Fibroblast of lung (primary cell): ENCODE data around the gene SMTNL1. TPM values are rescaled to one million over a fixed set of nuclear protein-coding genes. Genes with fewer than 3 reads are reported as not detected.

Experiments used
- DNase-seq, 2 donors: peaks; one replicate each; pipeline versions ENCODE4 v3.0.0 to v3.0.0-alpha.2; 2010; ENCODE audit warnings: low read depth in 2 of 2
- H2AFZ ChIP-seq: 2 replicates; pipeline ENCODE4 v1.5.1; 2012; ENCODE audit warnings: low read length, control low read depth, inconsistent platforms
- H3K27ac ChIP-seq: 2 replicates; pipeline ENCODE4 v1.5.1; 2011; ENCODE audit warnings: low read length, control low read depth; ENCODE audit not compliant: insufficient read depth
- H3K27me3 ChIP-seq: 2 replicates; pipeline ENCODE4 v1.5.1; 2011; ENCODE audit warnings: mild to moderate bottlenecking, low read length; ENCODE audit not compliant: control insufficient read depth, insufficient read depth
- H3K36me3 ChIP-seq: 2 replicates; pipeline ENCODE4 v1.5.1; 2011; ENCODE audit warnings: low read length; ENCODE audit not compliant: control insufficient read depth, insufficient read depth
- H3K4me1 ChIP-seq: 2 replicates; pipeline ENCODE4 v1.5.1; 2011; ENCODE audit warnings: low read length; ENCODE audit not compliant: control insufficient read depth, insufficient read depth; ENCODE audit errors: extremely low read depth
- H3K4me2 ChIP-seq: 2 replicates; pipeline ENCODE4 v1.5.1; 2011; ENCODE audit warnings: low read length, control low read depth; ENCODE audit not compliant: insufficient read depth; ENCODE audit errors: extremely low read depth
- H3K4me3 ChIP-seq, 4 experiments: fragments of 200-600 bp in 1 of 4; sonication (generic) in 1 of 4; replicated peaks in 1 of 4; 2 replicates each; pipeline ENCODE4 v1.5.1; 2011 to 2016; ENCODE audit warnings: low read length in 4 of 4, low read depth in 3 of 4, mild to moderate bottlenecking in 3 of 4, control low read depth in 2 of 4, inconsistent platforms in 1 of 4, mixed read lengths in 1 of 4; ENCODE audit not compliant: insufficient read depth in 1 of 4; ENCODE audit errors: control extremely low read depth in 1 of 4
- H3K79me2 ChIP-seq: 2 replicates; pipeline ENCODE4 v1.5.1; 2012; ENCODE audit warnings: mild to moderate bottlenecking, low read length, inconsistent platforms; ENCODE audit not compliant: control insufficient read depth, insufficient read depth
- H3K9ac ChIP-seq: 2 replicates; pipeline ENCODE4 v1.5.1; 2011; ENCODE audit warnings: mild to moderate bottlenecking, low read length, control low read depth; ENCODE audit not compliant: insufficient read depth
- H3K9me3 ChIP-seq: 2 replicates; pipeline ENCODE4 v1.5.1; 2012; ENCODE audit warnings: low read depth, low read length; ENCODE audit not compliant: control insufficient read depth, insufficient read depth
- H4K20me1 ChIP-seq: 2 replicates; pipeline ENCODE4 v1.5.1; 2011; ENCODE audit warnings: low read length; ENCODE audit not compliant: control insufficient read depth, insufficient read depth; ENCODE audit errors: extremely low read depth
- CTCF ChIP-seq, 2 donors: IDR thresholded peaks in 1 of 2; conservative IDR thresholded peaks in 1 of 2; 1 replicate in 1 of 2; 2 replicates in 1 of 2; pipeline ENCODE4 v1.5.1; 2011 to 2012; ENCODE audit warnings: low read length in 2 of 2, control low read depth in 1 of 2, inconsistent platforms in 1 of 2, low read depth in 1 of 2, mild to moderate bottlenecking in 1 of 2
- EZH2 ChIP-seq: IDR thresholded peaks from 2 replicates; pipeline ENCODE4 v1.5.1; 2012; ENCODE audit warnings: low read length, control low read depth, mild to moderate bottlenecking; ENCODE audit errors: missing control alignments
- polyA plus RNA-seq, 2 donors: library from polyadenylated mRNA; depleted of rRNA in 1 of 2; stranded (reverse) in 1 of 2; unstranded in 1 of 2; fragments of >200 nt; gene quantifications; 2 replicates each; pipeline ENCODE4 v1.2.1, GENCODE V29; 2011 to 2012; ENCODE audit warnings: missing spikeins in 1 of 2
- total RNA-seq: library from RNA; depleted of rRNA; stranded (reverse); fragments of >200 nt; gene quantifications from 2 replicates; pipeline ENCODE4 v1.2.1, GENCODE V29; 2014

Gene SMTNL1
- total and polyA plus RNA-seq, 2 donors (not counting 1 experiment from before 2014, with no cell fraction given) = not detected

DNA sequence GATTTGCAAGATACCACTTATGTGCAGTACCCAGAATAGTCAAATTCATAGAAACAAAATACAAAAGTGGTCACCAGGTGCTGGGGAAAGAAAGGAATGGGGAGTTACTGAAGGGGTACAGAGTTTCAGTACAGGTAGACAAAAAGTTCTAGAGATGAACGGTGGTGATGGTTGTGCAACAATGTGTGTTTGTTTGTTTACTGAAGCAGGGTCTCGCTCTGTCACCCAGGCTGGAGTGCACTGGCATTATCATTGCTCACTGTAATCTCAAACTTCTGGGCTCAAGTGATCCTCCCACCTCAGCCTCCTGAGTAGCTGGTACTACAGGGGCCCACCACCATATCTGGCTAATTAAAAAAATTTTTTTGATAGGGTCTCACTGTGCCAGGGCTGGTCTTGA, 18.0 kb downstream of the SMTNL1 start:
- H3K4me3 ChIP-seq = no peak overlapping the region
- H3K27ac ChIP-seq = no peak overlapping the region
- TF ChIP-seq CTCF (conservative IDR thresholded peaks at IDR 0.05 in 1 of 2, IDR thresholded peaks at IDR 0.05 in 1 of 2; ENCODE audit: low read depth in 1 of 2, low read length in 2 of 2) (no peak), EZH2 (no peak)
- H3K9ac ChIP-seq = no peak overlapping the region
- H3K27me3 ChIP-seq = no peaks in the 10 kb centered on the region
- H3K4me1 ChIP-seq = no peaks in the 10 kb centered on the region
- DNase-seq = no peak
- no peak overlapping the region for H2AFZ ChIP-seq
- H3K79me2 ChIP-seq = no peaks in the 10 kb centered on the region
- no peaks in the 10 kb centered on the region for H3K9me3 ChIP-seq
- H3K4me2 ChIP-seq = no peak overlapping the region
- no peaks in the 10 kb centered on the region for H4K20me1 ChIP-seq
- H3K36me3 ChIP-seq = peaks cover 21% of the 10 kb centered on the region

DNA sequence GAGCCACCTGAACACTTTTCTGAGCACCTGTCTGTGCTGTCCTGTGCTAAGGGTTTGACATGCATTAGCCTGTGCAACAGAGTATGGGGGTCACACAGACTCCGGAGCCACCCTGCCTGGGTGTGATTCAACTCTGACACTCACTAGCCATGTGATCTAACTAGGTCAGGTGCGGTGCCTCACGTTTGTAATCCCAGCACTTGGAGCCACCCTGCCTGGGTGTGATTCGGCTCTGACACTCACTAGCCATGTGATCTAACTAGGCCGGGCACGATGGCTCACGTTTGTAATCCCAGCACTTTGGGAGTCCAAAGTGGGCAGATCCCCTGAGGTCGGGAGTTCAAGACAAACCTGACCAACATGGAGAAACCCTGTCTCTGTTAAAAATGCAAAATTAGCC, 18.6 kb downstream of the SMTNL1 start:
- H3K27me3 ChIP-seq = no peaks in the 10 kb centered on the region
- H3K4me3 ChIP-seq = no peak overlapping the region
- no peak for DNase-seq
- no peaks in the 10 kb centered on the region for H4K20me1 ChIP-seq
- no peaks in the 10 kb centered on the region for H3K79me2 ChIP-seq
- H3K27ac ChIP-seq = no peak overlapping the region
- peaks cover 21% of the 10 kb centered on the region for H3K36me3 ChIP-seq
- H3K9ac ChIP-seq = no peak overlapping the region
- no peak overlapping the region for H2AFZ ChIP-seq
- TF ChIP-seq EZH2 (no peak), CTCF (conservative IDR thresholded peaks at IDR 0.05 in 1 of 2, IDR thresholded peaks at IDR 0.05 in 1 of 2; ENCODE audit: low read depth in 1 of 2, low read length in 2 of 2) (no peak)
- H3K9me3 ChIP-seq = no peaks in the 10 kb centered on the region
- H3K4me1 ChIP-seq = no peaks in the 10 kb centered on the region
- H3K4me2 ChIP-seq = no peak overlapping the region

- Histone ChIP-seq H3K4me2 (no peak overlapping the region), H3K4me1 (no peaks in the 10 kb centered on the region), H3K9ac (no peak overlapping the region), H3K36me3 (peaks cover 13% of the 10 kb centered on the region), H4K20me1 (no peaks in the 10 kb centered on the region), H2AFZ (no peak overlapping the region), H3K27me3 (no peaks in the 10 kb centered on the region), H3K27ac (no peak overlapping the region), H3K79me2 (no peaks in the 10 kb centered on the region), H3K9me3 (no peaks in the 10 kb centered on the region), H3K4me3 (no peak overlapping the region)
- no peak for DNase-seq
- TF ChIP-seq CTCF (conservative IDR thresholded peaks at IDR 0.05 in 1 of 2, IDR thresholded peaks at IDR 0.05 in 1 of 2; ENCODE audit: low read depth in 1 of 2, low read length in 2 of 2) (no peak), EZH2 (no peak)
Measured at GRCh38 chr11:57560146-57560545, 22.8 kb downstream of the SMTNL1 start.
